OCI-LY1 (cell line): ENCODE measurements around the gene SPTB.

Source experiments
- H2AFZ ChIP-seq: fragments of 200-600 bp; sonication (generic), shearing (Covaris generic); 2 replicates; pipeline ENCODE4 v1.6.0; 2014; ENCODE audit warnings: antibody characterized with exemption, mild to moderate bottlenecking, low read length
- H3F3A ChIP-seq: fragments of 200-600 bp; sonication (generic), shearing (Covaris generic); 2 replicates; pipeline ENCODE4 v1.6.0; 2014; ENCODE audit warnings: mild to moderate bottlenecking, antibody characterized with exemption, low read length, moderate library complexity; ENCODE audit not compliant: insufficient read depth
- H3K27ac ChIP-seq: fragments of 200-600 bp; sonication (generic); 2 replicates; pipeline ENCODE4 v1.5.1; 2014; ENCODE audit warnings: low read length, mixed run types, mild to moderate bottlenecking, low read depth; ENCODE audit not compliant: poor library complexity, severe bottlenecking
- H3K27me3 ChIP-seq: fragments of 200-600 bp; sonication (generic); 2 replicates; pipeline ENCODE4 v1.6.0; 2014; ENCODE audit warnings: antibody characterized with exemption, mild to moderate bottlenecking, low read length, moderate library complexity; ENCODE audit not compliant: insufficient read depth
- H3K36me3 ChIP-seq: fragments of 200-600 bp; sonication (generic); 2 replicates; pipeline ENCODE4 v1.6.1; 2014; ENCODE audit warnings: mild to moderate bottlenecking, antibody characterized with exemption, low read length, moderate library complexity, mixed read lengths; ENCODE audit not compliant: insufficient read depth
- H3K4me1 ChIP-seq: fragments of 200-600 bp; sonication (generic); 2 replicates; pipeline ENCODE4 v1.5.1; 2014; ENCODE audit warnings: mild to moderate bottlenecking, low read length, moderate library complexity; ENCODE audit not compliant: insufficient read depth, severe bottlenecking
- H3K4me2 ChIP-seq: fragments of 200-600 bp; sonication (generic), shearing (Covaris generic); 2 replicates; pipeline ENCODE4 v1.6.1; 2014; ENCODE audit warnings: low read length
- H3K4me3 ChIP-seq: fragments of 200-600 bp; sonication (generic); 2 replicates; pipeline ENCODE4 v1.5.1; 2014; ENCODE audit warnings: low read length, low read depth, mild to moderate bottlenecking, mixed read lengths; ENCODE audit not compliant: poor library complexity, severe bottlenecking
- H3K79me2 ChIP-seq: fragments of 200-600 bp; shearing (Covaris generic); 2 replicates; pipeline ENCODE4 v1.6.1; 2016; ENCODE audit warnings: mixed run types, low read length, mixed read lengths; ENCODE audit not compliant: insufficient read depth
- H3K9ac ChIP-seq: fragments of 200-600 bp; sonication (generic), shearing (Covaris generic); 2 replicates; pipeline ENCODE4 v1.6.1; 2014; ENCODE audit warnings: mild to moderate bottlenecking, low read length, mixed read lengths
- H3K9me2 ChIP-seq: fragments of 200-600 bp; sonication (generic), shearing (Covaris generic); 2 replicates; pipeline ENCODE4 v1.6.1; 2014; ENCODE audit warnings: low read depth, mild to moderate bottlenecking, low read length, mixed read lengths
- H3K9me3 ChIP-seq: fragments of 200-600 bp; shearing (Covaris generic); 2 replicates; pipeline ENCODE4 v1.6.1; 2014; ENCODE audit warnings: low read length, mixed read lengths
- H4K20me1 ChIP-seq: fragments of 200-600 bp; sonication (generic), shearing (Covaris generic); 2 replicates; pipeline ENCODE4 v1.6.0; 2016; ENCODE audit warnings: mild to moderate bottlenecking, low read length; ENCODE audit not compliant: insufficient read depth
- EZH2 ChIP-seq: fragments of 200-600 bp; sonication (generic), shearing (Covaris generic); IDR thresholded peaks from 2 replicates; pipeline ENCODE4 v1.8.0; 2017; ENCODE audit warnings: borderline replicate concordance, mixed run types, mild to moderate bottlenecking, antibody characterized with exemption, low read length, moderate library complexity, mixed read lengths
- TF ChIP-seq, protein P1 (sequence below): fragments of 200-600 bp; sonication (generic), shearing (Covaris generic); IDR thresholded peaks from 2 replicates; pipeline ENCODE4 v1.5.1; 2017; ENCODE audit warnings: mild to moderate bottlenecking, antibody characterized with exemption, low read length, moderate library complexity, mixed read lengths

The SPTB gene

DNA sequence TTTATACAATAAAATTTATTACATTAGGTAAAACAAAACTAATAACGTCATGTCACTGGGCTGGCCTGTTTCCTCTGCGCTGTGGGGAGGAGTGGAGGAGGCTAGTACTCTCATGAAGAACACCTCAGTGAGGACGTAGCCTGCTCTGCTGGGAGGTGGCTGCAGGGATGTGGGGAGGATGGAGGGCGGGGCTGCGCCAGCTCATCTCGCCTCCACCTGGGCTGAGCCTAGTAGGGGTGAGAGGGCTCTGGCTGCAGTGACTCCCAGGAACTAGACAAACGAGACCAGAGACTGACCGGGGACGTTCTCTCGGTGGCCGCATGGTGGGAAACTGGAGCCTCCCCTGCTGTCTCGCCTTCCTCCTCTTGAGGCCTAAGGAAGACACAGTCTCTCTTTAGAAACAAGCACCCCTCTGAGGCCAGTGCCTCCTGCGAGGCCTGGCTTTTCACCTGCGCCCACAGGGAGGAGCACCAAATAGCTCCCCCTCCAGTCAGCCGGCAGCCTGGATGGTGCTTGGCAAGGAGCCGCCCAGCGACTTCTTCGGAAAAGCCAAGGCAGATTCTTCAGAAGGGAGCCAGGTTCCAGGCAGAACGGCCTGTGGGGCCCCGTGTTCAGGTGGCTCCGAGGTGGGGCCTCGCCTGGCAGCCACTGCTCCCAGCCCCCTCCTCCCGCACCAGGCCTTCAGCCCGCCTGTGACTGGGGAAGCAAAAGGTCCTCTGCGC lies 113.1 kb downstream of the SPTB start:
- Histone ChIP-seq H3K9ac (no peak overlapping the region), H4K20me1 (no peaks in the 10 kb centered on the region), H3K27me3 (no peaks in the 10 kb centered on the region), H2AFZ (no peak overlapping the region), H3K9me3 (no peaks in the 10 kb centered on the region), H3F3A (no peaks in the 10 kb centered on the region), H3K9me2 (no peaks in the 10 kb centered on the region), H3K27ac (no peak overlapping the region), H3K4me1 (no peaks in the 10 kb centered on the region), H3K79me2 (no peaks in the 10 kb centered on the region), H3K4me3 (no peak overlapping the region), H3K36me3 (no peaks in the 10 kb centered on the region), H3K4me2 (no peak overlapping the region)
- no peak for TF ChIP-seq EZH2
- TF ChIP-seq, protein P1, sequence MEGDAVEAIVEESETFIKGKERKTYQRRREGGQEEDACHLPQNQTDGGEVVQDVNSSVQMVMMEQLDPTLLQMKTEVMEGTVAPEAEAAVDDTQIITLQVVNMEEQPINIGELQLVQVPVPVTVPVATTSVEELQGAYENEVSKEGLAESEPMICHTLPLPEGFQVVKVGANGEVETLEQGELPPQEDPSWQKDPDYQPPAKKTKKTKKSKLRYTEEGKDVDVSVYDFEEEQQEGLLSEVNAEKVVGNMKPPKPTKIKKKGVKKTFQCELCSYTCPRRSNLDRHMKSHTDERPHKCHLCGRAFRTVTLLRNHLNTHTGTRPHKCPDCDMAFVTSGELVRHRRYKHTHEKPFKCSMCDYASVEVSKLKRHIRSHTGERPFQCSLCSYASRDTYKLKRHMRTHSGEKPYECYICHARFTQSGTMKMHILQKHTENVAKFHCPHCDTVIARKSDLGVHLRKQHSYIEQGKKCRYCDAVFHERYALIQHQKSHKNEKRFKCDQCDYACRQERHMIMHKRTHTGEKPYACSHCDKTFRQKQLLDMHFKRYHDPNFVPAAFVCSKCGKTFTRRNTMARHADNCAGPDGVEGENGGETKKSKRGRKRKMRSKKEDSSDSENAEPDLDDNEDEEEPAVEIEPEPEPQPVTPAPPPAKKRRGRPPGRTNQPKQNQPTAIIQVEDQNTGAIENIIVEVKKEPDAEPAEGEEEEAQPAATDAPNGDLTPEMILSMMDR: no peak

DNA sequence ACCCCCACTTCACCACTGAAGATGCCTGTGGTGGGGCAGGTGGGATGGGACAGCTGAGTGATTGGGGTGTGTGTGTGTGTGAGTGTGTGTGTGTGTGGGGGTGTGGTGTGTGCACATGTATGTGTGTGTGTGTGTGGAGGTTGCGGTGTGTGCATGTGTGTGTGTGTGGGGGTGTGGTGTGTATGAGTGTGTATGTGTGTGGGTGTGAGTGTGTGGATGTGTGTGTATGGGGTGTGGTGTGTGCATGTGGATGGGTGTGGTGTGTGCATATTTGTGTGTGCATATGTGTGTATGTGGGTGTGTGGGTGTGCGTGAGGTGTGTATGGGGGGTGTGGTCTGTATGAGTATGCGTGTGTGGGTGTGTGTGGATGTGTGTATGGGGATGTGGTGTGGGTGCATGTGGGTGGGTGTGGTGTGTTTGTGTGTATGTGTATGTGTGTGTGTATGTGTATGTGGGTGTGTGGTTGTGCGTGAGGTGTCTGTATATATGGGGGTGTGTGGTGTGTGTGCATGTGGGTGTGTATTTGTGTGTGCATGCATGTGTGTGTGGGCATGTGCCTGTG lies 113.9 kb downstream of the SPTB start:
- TF ChIP-seq, protein P1: no peak
- TF ChIP-seq EZH2: no peak
- no peak overlapping the region for H3K4me3 ChIP-seq
- no peaks in the 10 kb centered on the region for H3K79me2 ChIP-seq
- H3K9me3 ChIP-seq: no peaks in the 10 kb centered on the region
- no peak overlapping the region for H3K4me2 ChIP-seq
- H3K9me2 ChIP-seq: no peaks in the 10 kb centered on the region
- H3K27me3 ChIP-seq: no peaks in the 10 kb centered on the region
- H3K27ac ChIP-seq: no peak overlapping the region
- H3K36me3 ChIP-seq: no peaks in the 10 kb centered on the region
- H3K9ac ChIP-seq: no peak overlapping the region
- H3F3A ChIP-seq: no peaks in the 10 kb centered on the region
- no peak overlapping the region for H2AFZ ChIP-seq
- H3K4me1 ChIP-seq: no peaks in the 10 kb centered on the region
- H4K20me1 ChIP-seq: no peaks in the 10 kb centered on the region

DNA sequence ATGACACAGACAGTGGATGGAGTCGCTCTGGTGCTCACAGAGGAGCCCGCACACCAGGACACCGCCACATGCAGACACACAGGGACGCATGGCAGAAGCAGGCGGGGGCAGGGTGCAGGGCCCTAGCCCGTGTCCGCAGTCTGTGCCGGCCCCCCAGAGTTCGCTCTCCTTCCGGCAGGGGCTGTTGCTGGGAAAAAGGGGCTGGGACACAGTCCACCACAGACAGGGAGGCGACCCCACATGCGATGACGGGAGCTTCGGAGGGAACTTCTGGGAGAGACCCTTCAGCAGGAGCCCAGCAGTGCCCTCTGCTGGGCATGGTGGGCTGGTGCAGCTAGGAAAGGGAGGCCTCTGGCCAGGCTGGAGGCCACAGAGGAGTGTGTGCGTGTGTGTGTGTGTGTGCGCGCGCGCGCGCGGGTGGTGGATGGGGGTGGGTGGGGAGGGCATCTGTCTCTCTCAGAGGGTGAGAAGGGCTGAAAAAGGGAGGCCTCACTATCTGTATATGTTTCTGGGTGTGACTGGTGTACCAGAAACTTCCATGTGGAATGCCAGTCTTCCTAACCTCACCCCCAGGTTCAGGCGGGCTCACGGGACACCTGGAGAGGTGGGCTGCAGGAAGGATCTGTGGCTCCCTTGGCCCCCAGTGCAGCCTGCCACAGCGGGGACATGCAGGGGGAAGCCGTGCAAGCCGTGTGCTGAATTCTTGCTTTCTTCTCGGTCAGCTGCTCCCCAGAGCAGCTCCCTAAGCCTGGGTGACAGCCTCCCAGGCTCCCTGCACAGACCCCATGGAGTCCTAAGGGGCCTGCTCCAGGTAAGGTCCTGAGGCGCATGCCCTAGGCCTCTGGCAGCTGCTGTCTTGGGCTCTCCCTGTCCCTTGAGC lies 114.8 kb downstream of the SPTB start:
- H2AFZ ChIP-seq: no peak overlapping the region
- H3K27ac ChIP-seq: no peak overlapping the region
- no peaks in the 10 kb centered on the region for H4K20me1 ChIP-seq
- no peaks in the 10 kb centered on the region for H3K79me2 ChIP-seq
- no peaks in the 10 kb centered on the region for H3K36me3 ChIP-seq
- TF ChIP-seq EZH2: no peak
- TF ChIP-seq, protein P1: peak; percentile 76
- H3F3A ChIP-seq: no peaks in the 10 kb centered on the region
- H3K4me3 ChIP-seq: peak overlapping the region; percentile 43
- no peaks in the 10 kb centered on the region for H3K27me3 ChIP-seq
- H3K9me2 ChIP-seq: no peaks in the 10 kb centered on the region
- H3K4me1 ChIP-seq: no peaks in the 10 kb centered on the region
- peak overlapping the region; percentile 63; the same call in 1 of the 2 replicates for H3K4me2 ChIP-seq
- no peak overlapping the region for H3K9ac ChIP-seq
- no peaks in the 10 kb centered on the region for H3K9me3 ChIP-seq
